T47D (cell line): ENCODE data around the gene FMOD.

Experiments used
- DNase-seq, 2 experiments: peaks; one replicate each; pipeline versions ENCODE4 v3.0.0 to v3.0.0-alpha.2; 2011 to 2012; ENCODE audit warnings: low read depth in 1 of 2, low spot score in 1 of 2
- JUND ChIP-seq: IDR thresholded peaks from 2 replicates; pipeline ENCODE4 v1.6.1; 2012; ENCODE audit warnings: low read depth
- in situ Hi-C: cut with HindIII; loops from 2 replicates; pipeline ENCODE4 v1.10.0; 2016; ENCODE audit warnings: low sequenced_read_pairs, low pct_unique_long_range_greater_than_20kb

FMOD gene

GRCh38 chr1:203371288-203371687, 20.4 kb upstream of the FMOD start:
- in situ Hi-C loops: no loop called here
- TF ChIP-seq JUND: no peak
- DNase-seq: no peak

- in situ Hi-C loops: no loop called here
- DNase-seq: no peak
- TF ChIP-seq JUND: no peak
Measured at GRCh38 chr1:203369666-203370065, 18.7 kb upstream of the FMOD start.

GRCh38 chr1:203368624-203369451, 17.9 kb upstream of the FMOD start:
- TF ChIP-seq JUND: no peak
- in situ Hi-C loops: no loop called here
- DNase-seq: peak in 1 of 2 experiments; percentile 64

- in situ Hi-C loops: no loop called here
- no peak for DNase-seq
- no peak for TF ChIP-seq JUND
Measured at GRCh38 chr1:203367057-203367456, 16.1 kb upstream of the FMOD start.

- no peak for DNase-seq
- TF ChIP-seq JUND: no peak
- in situ Hi-C loops: no loop called here
Measured at GRCh38 chr1:203366476-203366875, 15.6 kb upstream of the FMOD start.

- no peak for DNase-seq
- in situ Hi-C loops: no loop called here
Measured at GRCh38 chr1:203364806-203365205, 13.9 kb upstream of the FMOD start.

GRCh38 chr1:203364094-203364801, 13.3 kb upstream of the FMOD start:
- in situ Hi-C loops: no loop called here
- no peak for TF ChIP-seq JUND
- no peak for DNase-seq

More at GRCh38 chr1:203364806-203365205, 13.9 kb upstream of the FMOD start:
- TF ChIP-seq JUND: no peak

- in situ Hi-C loops: no loop called here
- DNase-seq: no peak
- TF ChIP-seq JUND: no peak
Measured at GRCh38 chr1:203362720-203363025, 11.8 kb upstream of the FMOD start.

- no peak for DNase-seq
- no peak for TF ChIP-seq JUND
- in situ Hi-C loops: no loop called here
Measured at GRCh38 chr1:203361945-203362719, 11.2 kb upstream of the FMOD start.

GRCh38 chr1:203360547-203361185, 9.7 kb upstream of the FMOD start:
- in situ Hi-C loops: no loop called here
- DNase-seq: no peak

GRCh38 chr1:203359010-203359571, 8.2 kb upstream of the FMOD start:
- no peak for TF ChIP-seq JUND
- no peak for DNase-seq
- in situ Hi-C loops: no loop called here

More at GRCh38 chr1:203360547-203361185, 9.7 kb upstream of the FMOD start:
- no peak for TF ChIP-seq JUND

- in situ Hi-C loops: no loop called here
- no peak for DNase-seq
- no peak for TF ChIP-seq JUND
Measured at GRCh38 chr1:203354246-203354645, 3.3 kb upstream of the FMOD start.
